HG03442 (cell line): Measurements from ENCODE around the gene PIK3R4.

Experiments
- ATAC-seq: cut with Tn5 transposase; IDR thresholded peaks from one replicate; pipeline ENCODE4 v1.9.1; 2021; ENCODE audit warnings: mild to moderate bottlenecking, moderate library complexity; ENCODE audit not compliant: unreplicated experiment

The PIK3R4 gene

GRCh38 chr3:130741946-130742610 is 4.6 kb downstream of the PIK3R4 start:
- no peak for ATAC-seq

- no peak for ATAC-seq
These were observed 6.8 kb downstream of the PIK3R4 start for GRCh38 chr3:130739848-130740247.

DNA sequence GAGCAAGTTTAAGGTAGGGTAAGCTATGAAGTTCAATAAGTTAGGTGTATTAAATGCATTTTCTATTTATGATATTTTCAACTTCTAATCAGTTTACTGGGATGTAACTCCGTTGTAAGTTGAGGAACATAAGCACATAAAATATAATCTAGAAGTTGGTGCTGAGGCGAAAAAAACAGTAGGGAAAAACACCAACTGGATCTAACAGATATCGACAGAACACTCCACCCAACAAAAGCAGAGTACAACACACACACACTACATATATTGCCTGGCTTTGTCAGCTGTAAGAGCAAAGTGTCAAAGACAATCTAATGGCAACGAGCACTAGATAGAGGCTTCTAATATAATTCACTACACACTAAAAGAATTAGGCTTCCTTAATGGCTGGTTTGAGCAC is 8.4 kb downstream of the PIK3R4 start:
- ATAC-seq: no peak

DNA sequence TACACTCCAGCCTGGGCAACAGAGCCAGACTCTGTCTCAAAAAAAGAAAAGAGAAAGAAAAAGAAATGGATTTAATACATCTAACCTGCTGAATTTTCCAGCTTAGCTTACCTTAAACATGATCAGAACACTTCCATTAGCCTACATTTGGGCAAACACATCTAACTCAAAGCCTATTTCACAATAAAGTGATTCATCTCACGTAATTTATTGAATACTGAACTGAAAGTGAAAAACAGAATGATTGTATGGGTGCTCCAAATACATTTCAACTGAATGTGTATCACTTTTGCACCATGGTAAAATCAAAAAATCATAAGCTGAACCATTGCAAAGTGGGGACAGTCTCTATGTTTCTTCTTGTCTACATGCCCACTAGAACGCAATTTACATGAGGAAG is 9.0 kb downstream of the PIK3R4 start:
- no peak for ATAC-seq

DNA sequence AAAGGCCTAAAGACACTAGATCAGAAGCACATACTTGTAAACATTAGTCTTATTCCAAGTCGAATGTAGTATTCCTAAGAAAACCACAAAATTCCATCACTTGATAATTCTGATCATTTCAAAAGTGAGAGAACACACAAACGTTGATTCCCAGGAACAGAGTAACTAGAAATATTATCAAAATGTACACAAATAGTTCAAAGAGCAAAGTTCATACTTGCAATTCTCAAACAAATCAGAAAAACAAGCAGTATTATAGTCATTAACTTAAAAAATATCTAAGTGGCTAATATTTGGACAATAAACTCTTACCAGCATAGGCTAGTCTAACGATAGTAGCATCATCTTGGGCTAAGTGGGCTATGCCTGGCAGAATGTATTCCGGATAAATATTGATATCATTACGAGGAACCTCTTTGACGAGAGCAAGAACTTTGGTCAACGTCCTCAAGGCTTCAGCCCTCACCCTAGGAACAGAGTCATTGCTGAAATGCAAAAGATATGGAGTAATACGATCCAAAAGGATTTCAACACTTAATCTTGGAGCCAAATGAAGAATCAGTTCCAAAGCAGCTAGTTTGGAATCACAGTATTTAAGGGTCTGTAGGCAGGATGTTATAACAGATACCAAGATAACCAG is 13.3 kb downstream of the PIK3R4 start:
- ATAC-seq: no peak

- ATAC-seq: no peak
These were observed 14.1 kb downstream of the PIK3R4 start for GRCh38 chr3:130732501-130732900.

DNA sequence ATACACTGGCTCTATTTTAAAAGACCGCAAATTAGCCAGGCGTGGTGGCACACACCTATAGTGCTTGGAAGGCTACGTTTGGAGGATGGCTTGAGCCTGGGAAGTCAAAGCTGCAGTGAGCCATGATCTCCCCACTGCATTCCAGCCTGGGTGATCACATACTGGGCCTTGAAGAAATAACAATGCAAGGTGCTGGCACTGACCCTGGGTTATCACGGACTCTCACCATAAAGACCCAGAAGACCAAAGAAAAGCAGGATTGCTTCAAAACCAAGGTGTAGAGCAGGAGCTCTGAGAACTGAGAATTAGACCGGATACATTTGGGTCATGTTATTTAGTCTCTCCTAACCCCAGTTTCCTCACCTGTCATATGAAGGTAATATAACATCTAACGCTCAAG is 14.8 kb downstream of the PIK3R4 start:
- ATAC-seq: no peak

- no peak for ATAC-seq
These were observed 17.5 kb downstream of the PIK3R4 start for GRCh38 chr3:130729154-130729553.

DNA sequence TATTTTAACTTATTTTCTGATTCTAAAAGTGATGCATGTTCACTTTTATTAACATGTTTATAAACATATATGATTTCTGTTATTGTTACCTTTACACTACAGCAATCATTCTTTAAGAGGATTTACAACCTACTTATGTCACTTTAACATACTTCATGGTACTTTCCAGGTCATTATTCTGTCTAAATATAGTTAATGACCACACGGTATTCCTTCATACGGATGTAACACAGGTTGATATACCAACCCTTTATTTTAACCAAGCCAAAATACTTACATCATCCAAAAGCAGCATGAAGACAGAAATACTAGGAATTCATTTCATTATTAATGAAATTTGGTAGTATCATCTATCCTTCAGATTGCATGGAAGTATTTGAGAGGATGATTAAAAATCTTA is 18.6 kb downstream of the PIK3R4 start:
- ATAC-seq: no peak

- no peak for ATAC-seq
These were observed 20.9 kb downstream of the PIK3R4 start for GRCh38 chr3:130725746-130726145.

DNA sequence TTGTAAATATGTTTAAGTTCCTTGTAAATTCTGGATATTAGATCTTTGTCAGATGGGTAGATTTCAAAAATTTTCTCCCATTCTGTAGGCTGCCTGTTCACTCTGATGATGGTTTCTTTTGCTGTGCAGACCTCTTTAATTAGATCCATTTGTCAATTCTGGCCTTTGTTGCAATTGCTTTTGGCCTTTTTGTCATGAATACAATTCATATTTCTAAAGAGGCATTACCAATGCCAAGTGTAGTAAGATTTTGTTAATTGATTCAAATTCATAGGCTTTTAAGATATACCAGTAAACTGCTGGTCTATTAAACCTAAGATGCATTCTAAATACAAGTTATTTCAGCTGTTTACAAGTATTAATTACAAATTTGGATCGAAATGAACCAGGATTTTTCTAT is 31.0 kb downstream of the PIK3R4 start:
- no peak for ATAC-seq

GRCh38 chr3:130712718-130713423 is 33.8 kb downstream of the PIK3R4 start:
- no peak for ATAC-seq

DNA sequence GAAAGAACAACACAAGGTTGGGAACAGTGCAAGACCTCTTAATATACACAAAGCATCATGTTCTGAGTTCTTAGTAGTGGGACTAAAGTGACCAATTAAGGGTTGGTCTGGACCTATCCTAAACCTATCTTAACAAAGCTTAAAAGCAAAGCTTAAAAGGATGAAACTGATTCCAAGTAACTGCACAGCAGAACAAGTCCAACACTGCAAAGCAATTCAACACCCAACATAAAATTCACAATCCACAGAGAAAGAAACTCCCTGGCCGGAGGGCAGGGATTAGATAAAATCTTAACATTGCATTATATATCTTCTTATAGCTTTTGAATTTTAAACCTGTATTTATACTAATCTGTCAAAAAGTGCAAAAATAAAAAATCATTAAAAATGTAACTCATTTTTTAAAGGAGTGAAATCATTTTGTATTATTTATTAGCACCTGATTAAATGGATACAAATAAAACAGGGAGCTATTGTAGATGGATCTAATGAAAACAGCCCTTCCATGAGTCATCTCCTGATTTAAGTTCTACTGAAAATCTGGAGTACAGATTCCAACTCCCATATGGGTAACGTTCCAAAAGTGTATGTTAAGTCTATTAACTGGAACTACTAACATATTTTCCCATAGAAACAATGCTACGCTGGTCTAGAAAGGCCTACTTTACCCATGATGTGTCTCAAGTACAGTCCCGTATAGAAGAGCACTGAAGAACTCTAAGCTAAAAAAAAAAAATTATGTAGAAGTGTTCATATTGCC is 34.9 kb downstream of the PIK3R4 start:
- no peak for ATAC-seq

GRCh38 chr3:130709671-130710070 is 37.0 kb downstream of the PIK3R4 start:
- no peak for ATAC-seq

GRCh38 chr3:130707902-130708601 is 38.6 kb downstream of the PIK3R4 start:
- no peak for ATAC-seq

- ATAC-seq: no peak
These were observed 41.1 kb downstream of the PIK3R4 start for GRCh38 chr3:130705501-130705900.

DNA sequence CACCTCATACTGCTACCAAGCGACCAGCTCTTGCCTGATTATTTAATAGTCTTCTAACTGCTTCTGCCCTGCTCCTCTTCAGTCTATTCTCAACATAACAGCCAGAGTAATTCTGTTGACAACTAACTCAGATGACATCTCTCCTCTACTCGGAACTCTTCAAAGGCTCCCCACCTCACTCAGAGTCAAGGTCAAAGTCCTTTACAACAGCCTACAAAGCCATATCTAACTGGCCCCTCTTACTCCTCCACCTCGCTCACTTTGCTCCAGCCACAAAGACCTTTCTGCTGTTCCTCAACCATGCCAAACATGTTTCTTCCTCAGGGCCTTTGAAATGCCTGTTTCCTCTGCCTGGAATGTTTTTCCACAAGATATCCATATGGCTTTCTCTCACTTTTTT is 43.6 kb downstream of the PIK3R4 start:
- ATAC-seq: no peak

- ATAC-seq: no peak
These were observed 46.1 kb downstream of the PIK3R4 start for GRCh38 chr3:130700541-130700940.

DNA sequence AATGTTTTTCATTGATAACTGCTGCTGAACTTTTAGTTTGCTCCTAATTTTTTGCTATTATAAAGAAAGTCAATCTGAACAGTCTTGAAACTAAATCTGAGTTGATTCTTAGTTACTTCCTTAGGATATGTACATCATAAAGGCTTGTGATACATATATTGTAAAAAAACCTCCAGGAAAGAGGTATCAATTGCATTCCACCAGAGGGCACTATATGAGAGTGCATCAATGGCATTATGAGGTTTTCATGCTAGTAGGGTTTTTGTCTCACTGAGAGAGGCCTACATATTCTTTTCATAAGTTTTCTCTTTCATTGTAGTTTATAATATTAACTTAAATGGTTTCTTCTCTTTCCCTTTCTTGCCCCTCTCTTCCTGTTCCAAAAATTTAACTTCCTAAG is 46.9 kb downstream of the PIK3R4 start:
- no peak for ATAC-seq

- no peak for ATAC-seq
These were observed 53.3 kb downstream of the PIK3R4 start for GRCh38 chr3:130693314-130693713.

GRCh38 chr3:130692455-130692854 is 54.2 kb downstream of the PIK3R4 start:
- ATAC-seq: no peak
